ENCODE measurements around the gene GARS1. TPM values are rescaled to one million over a fixed set of nuclear protein-coding genes. Genes with fewer than 3 reads are reported as not detected.

The GARS1 gene
- total and polyA plus RNA-seq, 8 donors, result 71.2 to 131 (median 78.8) TPM

DNA sequence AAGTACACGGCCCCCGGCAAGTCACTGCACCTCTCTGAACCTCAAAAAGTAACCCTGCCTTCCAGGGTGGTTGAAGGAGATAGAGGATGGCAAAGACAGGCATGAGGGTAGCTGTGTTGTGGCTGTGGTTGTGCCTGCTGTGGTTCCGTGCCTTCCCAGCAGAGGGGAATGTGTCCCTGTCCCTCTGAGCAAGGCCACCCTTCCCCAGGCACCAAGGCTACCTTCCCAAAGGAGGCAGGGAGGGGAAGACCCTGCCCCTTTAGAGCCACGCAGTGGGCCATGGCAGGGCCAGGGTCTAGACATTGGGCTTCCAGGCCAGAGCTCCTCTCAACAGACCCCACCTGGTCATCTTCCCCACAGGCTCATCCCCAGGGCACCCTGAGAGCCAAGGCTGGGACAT lies 68.7 kb downstream of the GARS1 start:
- intact Hi-C loops (cut with DNase I), result no loop called here

DNA sequence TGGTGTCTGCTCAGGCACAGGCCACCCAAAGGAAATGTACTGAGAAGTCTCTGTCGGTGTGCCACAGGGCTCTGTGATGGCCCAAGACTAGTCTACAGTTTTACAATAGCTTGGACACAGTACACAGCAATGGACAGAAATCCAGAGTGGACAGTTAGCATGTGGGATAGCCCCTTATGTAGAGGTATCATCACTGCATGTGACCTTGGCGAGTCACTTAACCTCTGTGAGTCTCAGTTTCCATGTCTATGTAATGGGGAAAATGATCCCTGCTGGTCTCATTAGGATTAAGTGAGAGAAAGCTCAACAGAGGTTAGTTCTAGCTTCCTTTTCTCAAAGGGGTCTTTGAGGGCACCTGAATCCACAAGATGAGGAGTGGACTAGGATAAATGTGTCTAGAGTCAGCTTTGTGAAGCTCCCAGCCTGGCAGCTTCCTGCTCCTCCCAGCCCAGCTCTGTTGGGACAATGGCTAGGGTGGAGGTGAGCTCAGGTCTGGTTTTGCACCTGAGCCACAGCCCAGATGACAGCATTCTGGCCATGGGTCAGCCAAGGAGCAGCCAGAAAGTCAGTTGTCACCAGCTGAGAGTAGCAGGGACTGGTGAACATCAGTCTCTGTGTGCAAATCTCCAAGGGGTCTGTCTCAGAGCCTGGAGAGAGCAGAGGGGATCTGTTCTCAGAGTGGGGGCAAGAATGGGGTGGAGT lies 69.7 kb downstream of the GARS1 start:
- Histone ChIP-seq H3K9me3 (no peaks in the 10 kb centered on the region), H3K36me3 (no peaks in the 10 kb centered on the region), H3K27ac (no peak overlapping the region), H3K4me3 (no peak overlapping the region), H3K4me1 (no peaks in the 10 kb centered on the region), H3K27me3 (no peaks in the 10 kb centered on the region)
- TF ChIP-seq, protein P1, sequence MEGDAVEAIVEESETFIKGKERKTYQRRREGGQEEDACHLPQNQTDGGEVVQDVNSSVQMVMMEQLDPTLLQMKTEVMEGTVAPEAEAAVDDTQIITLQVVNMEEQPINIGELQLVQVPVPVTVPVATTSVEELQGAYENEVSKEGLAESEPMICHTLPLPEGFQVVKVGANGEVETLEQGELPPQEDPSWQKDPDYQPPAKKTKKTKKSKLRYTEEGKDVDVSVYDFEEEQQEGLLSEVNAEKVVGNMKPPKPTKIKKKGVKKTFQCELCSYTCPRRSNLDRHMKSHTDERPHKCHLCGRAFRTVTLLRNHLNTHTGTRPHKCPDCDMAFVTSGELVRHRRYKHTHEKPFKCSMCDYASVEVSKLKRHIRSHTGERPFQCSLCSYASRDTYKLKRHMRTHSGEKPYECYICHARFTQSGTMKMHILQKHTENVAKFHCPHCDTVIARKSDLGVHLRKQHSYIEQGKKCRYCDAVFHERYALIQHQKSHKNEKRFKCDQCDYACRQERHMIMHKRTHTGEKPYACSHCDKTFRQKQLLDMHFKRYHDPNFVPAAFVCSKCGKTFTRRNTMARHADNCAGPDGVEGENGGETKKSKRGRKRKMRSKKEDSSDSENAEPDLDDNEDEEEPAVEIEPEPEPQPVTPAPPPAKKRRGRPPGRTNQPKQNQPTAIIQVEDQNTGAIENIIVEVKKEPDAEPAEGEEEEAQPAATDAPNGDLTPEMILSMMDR (IDR thresholded peaks at IDR 0.05), result no peak
- DNase-seq (no peak), ATAC-seq (no peak)
- intact Hi-C loops (cut with DNase I), result no loop called here

More for the DNA sequence above, 68.7 kb downstream of the GARS1 start:
- ATAC-seq (no peak), DNase-seq (no peak)
- H3K36me3 ChIP-seq, result no peaks in the 10 kb centered on the region
- no peak overlapping the region for H3K4me3 ChIP-seq
- TF ChIP-seq, protein P1 (IDR thresholded peaks at IDR 0.05), result no peak
- H3K27ac ChIP-seq, result no peak overlapping the region
- no peaks in the 10 kb centered on the region for H3K9me3 ChIP-seq
- H3K4me1 ChIP-seq, result no peaks in the 10 kb centered on the region
- H3K27me3 ChIP-seq, result no peaks in the 10 kb centered on the region

DNA sequence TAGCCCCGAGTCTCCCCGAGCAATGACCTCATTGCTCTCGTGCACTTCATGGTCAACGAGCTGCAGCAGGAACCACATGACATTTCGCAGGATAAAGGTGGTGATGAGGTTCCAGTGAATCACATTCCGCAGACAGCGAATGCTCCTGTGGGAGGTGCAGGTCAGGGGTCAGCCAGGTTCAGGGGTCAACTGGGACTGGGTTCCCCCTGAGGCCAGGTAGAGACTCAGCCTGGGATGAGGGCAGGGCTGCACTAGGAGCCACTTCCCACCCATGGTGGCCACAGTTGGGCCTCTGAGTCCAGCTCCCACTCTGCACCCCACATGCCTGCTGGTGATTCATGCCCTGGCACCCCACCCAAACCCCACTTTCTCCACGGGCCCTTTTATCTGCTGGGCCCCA lies 70.4 kb downstream of the GARS1 start:
- no peak for ATAC-seq
- intact Hi-C loops (cut with DNase I), result no loop called here
- Histone ChIP-seq H3K4me3 (no peak overlapping the region), H3K36me3 (no peaks in the 10 kb centered on the region), H3K27me3 (no peaks in the 10 kb centered on the region), H3K9me3 (no peaks in the 10 kb centered on the region), H3K27ac (no peak overlapping the region), H3K4me1 (no peaks in the 10 kb centered on the region)
- DNase-seq, result no peak
- TF ChIP-seq, protein P1 (IDR thresholded peaks at IDR 0.05), result no peak

DNA sequence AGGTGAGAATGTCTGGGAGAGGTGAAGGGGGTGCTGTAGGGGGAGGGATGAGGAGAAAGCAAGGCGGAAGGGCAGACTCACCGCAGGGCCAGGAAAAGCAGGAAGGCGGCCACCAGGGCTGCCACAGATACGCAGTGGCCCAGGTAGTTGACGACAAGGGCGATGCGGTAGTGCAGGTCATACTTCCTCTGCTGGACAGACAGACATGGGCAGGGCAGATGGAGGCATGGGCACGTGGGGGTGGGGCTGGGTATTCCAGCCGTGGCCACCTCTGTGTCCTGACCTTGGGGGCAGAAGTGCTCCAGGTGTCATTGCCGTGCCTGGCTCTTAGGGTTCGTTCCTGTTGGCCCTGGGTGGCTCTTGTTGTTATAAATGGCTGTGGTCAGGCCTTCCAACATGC lies 70.8 kb downstream of the GARS1 start:
- Histone ChIP-seq H3K4me3 (no peak overlapping the region), H3K27ac (no peak overlapping the region), H3K9me3 (no peaks in the 10 kb centered on the region), H3K36me3 (no peaks in the 10 kb centered on the region), H3K27me3 (no peaks in the 10 kb centered on the region), H3K4me1 (no peaks in the 10 kb centered on the region)
- TF ChIP-seq, protein P1 (IDR thresholded peaks at IDR 0.05), result no peak
- DNase-seq (no peak), ATAC-seq (no peak)
- intact Hi-C loops (cut with DNase I), result no loop called here

DNA sequence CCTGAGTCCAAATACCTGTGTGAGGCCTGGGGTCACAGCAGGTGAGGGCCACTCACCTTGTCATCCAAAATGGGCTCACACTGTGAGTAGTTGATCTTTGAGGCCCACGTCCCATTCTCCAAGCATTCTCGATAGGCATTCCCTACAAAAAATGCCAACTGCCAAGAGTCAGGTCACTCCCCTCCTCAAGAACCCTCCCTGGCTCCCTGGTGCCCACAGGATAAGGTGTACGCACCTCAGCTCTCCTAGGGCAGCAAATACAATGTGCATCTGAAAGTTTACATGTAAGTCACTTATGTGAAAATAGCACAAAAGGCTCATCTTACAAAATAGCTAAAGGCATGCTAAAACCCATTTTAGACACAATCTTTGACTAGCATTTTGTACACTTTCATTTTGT lies 72.5 kb downstream of the GARS1 start:
- TF ChIP-seq, protein P1 (IDR thresholded peaks at IDR 0.05), result no peak
- H3K27ac ChIP-seq, result no peak overlapping the region
- no peak for DNase-seq
- intact Hi-C loops (cut with DNase I), result no loop called here
- no peaks in the 10 kb centered on the region for H3K9me3 ChIP-seq
- no peaks in the 10 kb centered on the region for H3K27me3 ChIP-seq
- H3K4me1 ChIP-seq, result no peaks in the 10 kb centered on the region
- no peaks in the 10 kb centered on the region for H3K36me3 ChIP-seq
- no peak overlapping the region for H3K4me3 ChIP-seq
- ATAC-seq, result no peak

Data from left lung (tissue), 10 donors.